K562 (cell line): ENCODE results near the gene CPSF4L. TPM values are rescaled to one million over a fixed set of nuclear protein-coding genes. Genes with fewer than 3 reads are reported as not detected.

Experiments
- CBFA2T3 ChIP-seq: fragments of 450-650 bp; IDR thresholded peaks from 2 replicates; pipeline ENCODE4 v1.6.1; 2017
- CHD2 ChIP-seq: IDR thresholded peaks from 2 replicates; pipeline ENCODE4 v1.6.1; 2011; ENCODE audit warnings: low read depth, low read length
- CXXC5 ChIP-seq: fragments of 250-450 bp; sonication (Bioruptor Pico); IDR thresholded peaks from 2 replicates; pipeline ENCODE4 v1.8.0; 2022; ENCODE audit warnings: inconsistent platforms, mild to moderate bottlenecking, moderate library complexity
- E2F1 ChIP-seq: sonication (generic); formaldehyde crosslinking; IDR thresholded peaks from 2 replicates; pipeline ENCODE4 v1.8.1; 2023; ENCODE audit warnings: mild to moderate bottlenecking, missing genetic modification reagents, moderate library complexity
- FOXK2 ChIP-seq, 2 experiments: fragments of 450-650 bp; IDR thresholded peaks in 1 of 2; conservative IDR thresholded peaks in 1 of 2; 2 replicates each; pipeline ENCODE4 v1.6.1; 2016; ENCODE audit warnings: low read depth in 2 of 2, mild to moderate bottlenecking in 1 of 2
- HDAC2 ChIP-seq: fragments of 450-650 bp; IDR thresholded peaks from 2 replicates; pipeline ENCODE4 v1.6.1; 2016; ENCODE audit warnings: mild to moderate bottlenecking
- HDAC6 ChIP-seq: IDR thresholded peaks from 2 replicates; pipeline ENCODE4 v1.6.1; 2012; ENCODE audit warnings: low read depth, mild to moderate bottlenecking, control low read depth, inconsistent platforms, low read length, moderate library complexity
- HINFP ChIP-seq: fragments of 450-650 bp; conservative IDR thresholded peaks from 2 replicates; pipeline ENCODE4 v1.6.1; 2016; ENCODE audit warnings: missing genetic modification characterization, low read depth, mild to moderate bottlenecking, control low read depth, missing compliant biosample characterization
- HMGXB4 ChIP-seq: sonication (generic); formaldehyde crosslinking; IDR thresholded peaks from 2 replicates; pipeline ENCODE4 v1.8.1; 2023; ENCODE audit warnings: mild to moderate bottlenecking, missing genetic modification reagents
- HNRNPLL ChIP-seq: fragments of 200-400 bp; formaldehyde crosslinking; IDR thresholded peaks from 2 replicates; pipeline ENCODE4 v1.6.1; 2017; ENCODE audit warnings: low read length, low read depth, mild to moderate bottlenecking; ENCODE audit not compliant: poor library complexity, severe bottlenecking
- HSF4 ChIP-seq: fragments of 250-450 bp; sonication (Bioruptor Pico); IDR thresholded peaks from 2 replicates; pipeline ENCODE4 v2.1.2; 2022; ENCODE audit warnings: mild to moderate bottlenecking, moderate library complexity, borderline replicate concordance
- JUN ChIP-seq, 2 experiments: sonication (generic) in 1 of 2; formaldehyde crosslinking in 1 of 2; IDR thresholded peaks; 2 replicates each; pipeline versions ENCODE4 v1.6.1 to v1.8.0; 2012 to 2022; ENCODE audit warnings: borderline replicate concordance in 2 of 2, mild to moderate bottlenecking in 2 of 2, improper control_type of control experiment in 1 of 2, low read depth in 1 of 2, low read length in 1 of 2, missing genetic modification reagents in 1 of 2
- MCM7 ChIP-seq, 2 experiments: fragments of 450-650 bp; IDR thresholded peaks; 2 replicates each; pipeline ENCODE4 v1.6.1; 2016 to 2018
- MTA3 ChIP-seq: fragments of 450-650 bp; formaldehyde crosslinking; IDR thresholded peaks from 2 replicates; pipeline ENCODE4 v1.6.1; 2017; ENCODE audit warnings: mild to moderate bottlenecking, borderline replicate concordance
- NFATC3 ChIP-seq: fragments of 450-650 bp; IDR thresholded peaks from 2 replicates; pipeline ENCODE4 v1.6.1; 2017; ENCODE audit warnings: mild to moderate bottlenecking
- NFE2 ChIP-seq: IDR thresholded peaks from 2 replicates; pipeline ENCODE4 v1.6.1; 2014; ENCODE audit warnings: antibody characterized with exemption, low read depth
- NR2F6 ChIP-seq: fragments of 450-650 bp; formaldehyde crosslinking; IDR thresholded peaks from 2 replicates; pipeline ENCODE4 v1.4.0; 2020; ENCODE audit warnings: mild to moderate bottlenecking
- PATZ1 ChIP-seq: fragments of 250-450 bp; sonication (Bioruptor Pico); IDR thresholded peaks from 2 replicates; pipeline ENCODE4 v1.5.0; 2020; ENCODE audit warnings: mild to moderate bottlenecking, borderline replicate concordance
- POU5F1 ChIP-seq: fragments of 150-350 bp; IDR thresholded peaks from 2 replicates; pipeline ENCODE4 v1.6.1; 2014; ENCODE audit warnings: borderline replicate concordance, low read length, low read depth, mild to moderate bottlenecking; ENCODE audit not compliant: partially characterized antibody
- TCF3 ChIP-seq: sonication (generic); formaldehyde crosslinking; IDR thresholded peaks from 2 replicates; pipeline ENCODE4 v1.4.0; 2020; ENCODE audit warnings: mild to moderate bottlenecking, missing genetic modification reagents
- TEAD2 ChIP-seq: fragments of 450-650 bp; IDR thresholded peaks from 2 replicates; pipeline ENCODE4 v1.6.1; 2016; ENCODE audit warnings: missing genetic modification characterization, control low read depth, missing compliant biosample characterization
- USF1 ChIP-seq: sonication (generic); formaldehyde crosslinking; IDR thresholded peaks from 2 replicates; pipeline ENCODE4 v1.9.0; 2022; ENCODE audit warnings: mild to moderate bottlenecking, missing genetic modification reagents
- ZNF75A ChIP-seq: fragments of 450-650 bp; formaldehyde crosslinking; IDR thresholded peaks from 2 replicates; pipeline ENCODE4 v1.4.0; 2020; ENCODE audit warnings: mild to moderate bottlenecking
- polyA plus RNA-seq, 8 experiments: library from polyadenylated mRNA; depleted of rRNA in 4 of 8; stranded (reverse) in 5 of 8; unstranded in 3 of 8; fragments of >200 nt; fragmentation: Nextera tagmentation in 2 of 8; fragmentation: Illumina TruSeq in 1 of 8; extraction: Ambion mirVana in 2 of 8; extraction: Trizol in 1 of 8; gene quantifications; 2 replicates each; pipeline versions ENCODE4 v1.2.1 to v1.2.3, GENCODE V29; 2011 to 2014; ENCODE audit warnings: inconsistent platforms in 1 of 8, missing spikeins in 1 of 8
- total RNA-seq, 7 experiments: library from RNA; depleted of rRNA in 6 of 7; stranded (reverse); fragments of >200 nt in 6 of 7; fragmentation: Illumina TruSeq in 2 of 7; extraction: Trizol in 2 of 7; gene quantifications; 2 replicates each; pipeline versions ENCODE4 v1.2.1 to v1.2.3, GENCODE V29; 2011 to 2021; ENCODE audit warnings: low replicate concordance in 1 of 7

The CPSF4L gene
- total and polyA plus RNA-seq, 9 of the 15 experiments (the other 6 are each of a cell fraction or from before 2014, with no cell fraction given): not detected

- TF ChIP-seq TCF3: peak; percentile 37; the same call in 1 of the 2 replicates
- TF ChIP-seq HSF4 (CRISPR knock-in tag): no peak
- TF ChIP-seq HDAC2: no peak
- no peak for TF ChIP-seq HINFP (tag)
- TF ChIP-seq JUN (IDR thresholded peaks at IDR 0.05; ENCODE audit: borderline replicate concordance, low read depth, low read length): peak; percentile 42; the same call in 1 of the 2 replicates
- TF ChIP-seq JUN (CRISPR knock-in tag; IDR thresholded peaks at IDR 0.05; ENCODE audit: borderline replicate concordance): no peak
- peak; percentile 57 for TF ChIP-seq CBFA2T3
- no peak for TF ChIP-seq POU5F1
- peak; percentile 64 for TF ChIP-seq USF1 (CRISPR knock-in tag)
- no peak for TF ChIP-seq NR2F6 (CRISPR knock-in tag)
- no peak for TF ChIP-seq PATZ1
- TF ChIP-seq MTA3: no peak
- TF ChIP-seq HMGXB4 (CRISPR knock-in tag): no peak
- TF ChIP-seq TEAD2: no peak
- TF ChIP-seq CXXC5: peak; percentile 29; the same call in 1 of the 2 replicates
- no peak for TF ChIP-seq CHD2
- TF ChIP-seq FOXK2 (conservative IDR thresholded peaks at IDR 0.05 in 1 of 2, IDR thresholded peaks at IDR 0.05 in 1 of 2; ENCODE audit: low read depth in 2 of 2): peak; percentile 66 to 77; a peak in 3 of 4 replicates
- no peak for TF ChIP-seq ZNF75A
- TF ChIP-seq HNRNPLL: no peak
- TF ChIP-seq HDAC6: no peak
- TF ChIP-seq NFATC3: no peak
- no peak for TF ChIP-seq E2F1 (CRISPR knock-in tag)
- no peak for TF ChIP-seq MCM7 (IDR thresholded peaks at IDR 0.05)
- TF ChIP-seq NFE2: no peak
These were observed 33.7 kb downstream of the CPSF4L start (continued) for GRCh38 chr17:73227944-73228343.
